ENCODE data around the gene MAGED4.
"Not testable (repeated sequence)": the region's sequence is repeated elsewhere in the genome, so short reads cannot be mapped to it uniquely, and the experiment has no call there.

The MAGED4 gene, protein sequence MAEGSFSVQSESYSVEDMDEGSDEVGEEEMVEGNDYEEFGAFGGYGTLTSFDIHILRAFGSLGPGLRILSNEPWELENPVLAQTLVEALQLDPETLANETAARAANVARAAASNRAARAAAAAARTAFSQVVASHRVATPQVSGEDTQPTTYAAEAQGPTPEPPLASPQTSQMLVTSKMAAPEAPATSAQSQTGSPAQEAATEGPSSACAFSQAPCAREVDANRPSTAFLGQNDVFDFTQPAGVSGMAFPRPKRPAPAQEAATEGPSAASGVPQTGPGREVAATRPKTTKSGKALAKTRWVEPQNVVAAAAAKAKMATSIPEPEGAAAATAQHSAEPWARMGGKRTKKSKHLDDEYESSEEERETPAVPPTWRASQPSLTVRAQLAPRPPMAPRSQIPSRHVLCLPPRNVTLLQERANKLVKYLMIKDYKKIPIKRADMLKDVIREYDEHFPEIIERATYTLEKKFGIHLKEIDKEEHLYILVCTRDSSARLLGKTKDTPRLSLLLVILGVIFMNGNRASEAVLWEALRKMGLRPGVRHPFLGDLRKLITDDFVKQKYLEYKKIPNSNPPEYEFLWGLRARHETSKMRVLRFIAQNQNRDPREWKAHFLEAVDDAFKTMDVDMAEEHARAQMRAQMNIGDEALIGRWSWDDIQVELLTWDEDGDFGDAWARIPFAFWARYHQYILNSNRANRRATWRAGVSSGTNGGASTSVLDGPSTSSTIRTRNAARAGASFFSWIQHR

DNA sequence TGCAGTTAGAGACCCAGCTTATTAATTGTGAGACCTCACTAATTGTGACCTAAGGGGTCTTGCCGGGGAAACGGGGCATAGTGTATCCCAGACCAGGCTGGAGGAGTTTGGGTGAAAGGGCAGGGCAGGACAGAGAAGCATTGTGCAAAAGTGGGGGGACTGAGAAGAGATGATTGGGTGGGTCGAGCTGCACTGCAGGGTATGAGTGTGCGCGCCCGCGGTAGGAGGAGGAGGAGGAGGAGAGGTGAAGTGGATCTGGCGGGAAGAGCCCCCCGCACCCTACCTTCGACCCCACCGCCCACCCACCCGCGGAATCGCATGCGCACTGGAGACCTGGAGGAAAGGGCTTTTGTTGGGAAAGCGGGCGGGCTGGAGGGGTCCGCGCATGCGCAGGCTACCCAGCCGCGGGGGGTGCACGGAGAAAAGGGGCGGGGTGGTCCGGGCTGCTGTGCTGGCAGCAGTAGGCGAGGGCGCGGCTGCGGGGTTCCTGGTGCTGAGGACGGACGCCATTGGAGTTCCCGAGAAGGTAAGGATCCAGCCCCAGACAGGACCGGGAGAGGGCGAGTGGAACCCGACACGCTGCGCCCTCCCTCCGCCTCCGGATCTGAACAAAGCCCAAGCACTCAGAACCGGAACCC is at the start of gene MAGED4:
MAGED4 (plus strand) TSS at position 449 of the 638 bp plus-strand sequence. CDS start 1,035 bp downstream, outside the sequence.
- DNase-seq (ENCODE audit: low spot score): not testable (repeated sequence)

DNA sequence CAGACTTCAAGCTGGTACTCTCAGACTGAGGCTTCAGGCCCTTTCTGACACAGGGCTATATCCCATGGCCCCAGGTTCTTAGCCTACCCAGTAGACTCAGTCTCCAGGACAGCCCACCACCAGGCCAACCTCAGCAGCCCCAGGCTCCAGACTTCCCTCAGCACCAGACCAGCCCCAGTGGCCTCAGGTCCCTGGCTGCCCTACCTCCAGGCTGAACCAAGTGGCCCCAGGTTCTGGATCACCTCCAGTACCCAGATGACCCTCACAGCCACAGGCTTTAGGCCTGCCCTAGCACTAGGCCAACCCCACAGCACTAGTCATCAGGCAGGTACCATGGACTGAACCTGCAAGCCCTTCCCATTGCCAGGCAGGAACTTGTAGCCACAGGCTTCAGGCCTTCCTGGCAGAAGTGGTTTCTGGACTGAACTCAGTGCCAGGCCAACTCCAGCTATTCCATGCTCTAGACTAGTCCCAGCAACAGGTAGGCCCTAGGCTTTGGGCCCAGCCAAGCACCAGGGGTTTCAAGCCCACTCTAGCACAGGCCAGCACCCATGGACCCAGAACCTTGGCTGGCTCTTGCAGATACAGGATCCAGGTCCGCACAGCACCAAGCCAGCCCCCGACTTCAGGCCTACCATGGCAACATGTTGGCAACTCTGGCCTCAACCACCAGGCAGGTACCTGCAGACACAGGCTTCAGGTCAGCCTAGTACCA is 45.7 kb upstream of the MAGED4 start:
- no peak for DNase-seq (ENCODE audit: low spot score)

DNA sequence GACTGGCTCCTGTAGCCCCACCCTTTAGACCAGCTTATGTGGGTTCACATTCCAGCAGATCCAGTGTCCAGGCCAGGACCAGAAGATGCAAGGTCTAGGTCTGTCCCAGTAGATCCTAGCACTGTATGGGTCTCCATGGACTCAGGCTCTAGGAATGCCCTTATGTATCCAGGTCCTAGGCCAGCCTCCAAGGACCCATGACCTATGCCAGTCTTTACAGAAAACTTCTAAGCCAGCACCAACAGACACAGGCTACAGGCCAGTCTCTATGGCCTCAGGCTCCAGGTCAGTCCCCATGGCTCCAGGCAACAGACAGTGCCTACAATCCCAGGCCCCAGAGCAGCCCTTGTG is 45.2 kb upstream of the MAGED4 start:
- no peak for DNase-seq (ENCODE audit: low spot score)

DNA sequence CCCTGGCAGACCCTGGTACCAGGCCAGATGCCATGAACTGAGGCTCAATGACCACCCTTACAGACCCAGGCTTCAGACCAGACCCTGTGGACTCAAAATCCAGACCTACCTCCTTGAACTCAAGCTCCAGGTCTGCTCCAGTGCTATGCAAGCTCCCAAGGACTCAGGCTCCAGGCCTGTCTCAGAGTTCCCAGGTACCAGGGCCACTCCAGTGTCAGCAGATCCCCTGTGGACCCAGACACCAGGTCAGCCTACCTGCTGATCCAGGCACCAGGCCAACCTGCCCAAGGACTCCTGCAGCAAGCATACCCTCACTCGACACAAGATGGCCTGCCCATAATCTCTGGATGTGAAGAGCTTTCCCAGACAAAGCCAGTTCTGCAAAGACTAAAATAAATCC is 44.7 kb upstream of the MAGED4 start:
- no peak for DNase-seq (ENCODE audit: low spot score)

DNA sequence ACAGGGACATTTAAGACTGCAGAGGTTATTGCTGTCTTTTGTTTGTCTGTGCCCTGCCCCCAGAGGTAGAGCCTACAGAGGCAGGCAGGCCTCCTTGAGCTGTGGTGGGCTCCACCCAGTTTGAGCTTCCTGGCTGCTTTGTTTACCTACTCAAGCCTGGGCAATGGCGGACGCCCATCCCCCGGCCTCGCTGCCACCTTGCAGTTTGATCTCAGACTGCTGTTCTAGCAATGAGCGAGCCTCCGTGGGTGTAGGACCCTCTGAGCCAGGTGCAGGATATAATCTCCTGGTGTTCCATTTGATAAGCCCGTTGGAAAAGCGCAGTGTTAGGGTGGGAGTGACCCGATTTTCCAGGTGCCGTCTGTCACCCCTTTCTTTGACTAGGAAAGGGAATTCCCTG is 34.0 kb upstream of the MAGED4 start:
- DNase-seq (ENCODE audit: low spot score): not testable (repeated sequence)

DNA sequence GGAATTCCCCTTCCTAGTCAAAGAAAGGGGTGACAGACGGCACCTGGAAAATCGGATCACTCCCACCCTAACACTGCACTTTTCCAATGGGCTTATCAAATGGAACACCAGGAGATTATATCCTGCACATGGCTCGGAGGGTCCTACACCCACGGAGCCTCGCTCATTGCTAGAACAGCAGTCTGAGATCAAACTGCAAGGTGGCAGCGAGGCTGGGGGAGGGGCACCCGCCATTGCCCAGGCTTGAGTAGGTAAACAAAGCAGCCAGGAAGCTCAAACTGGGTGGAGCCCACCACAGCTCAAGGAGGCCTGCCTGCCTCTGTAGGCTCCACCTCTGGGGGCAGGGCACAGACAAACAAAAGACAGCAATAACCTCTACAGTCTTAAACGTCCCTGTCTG is 24.5 kb upstream of the MAGED4 start:
- not testable (repeated sequence) for DNase-seq (ENCODE audit: low spot score)

DNA sequence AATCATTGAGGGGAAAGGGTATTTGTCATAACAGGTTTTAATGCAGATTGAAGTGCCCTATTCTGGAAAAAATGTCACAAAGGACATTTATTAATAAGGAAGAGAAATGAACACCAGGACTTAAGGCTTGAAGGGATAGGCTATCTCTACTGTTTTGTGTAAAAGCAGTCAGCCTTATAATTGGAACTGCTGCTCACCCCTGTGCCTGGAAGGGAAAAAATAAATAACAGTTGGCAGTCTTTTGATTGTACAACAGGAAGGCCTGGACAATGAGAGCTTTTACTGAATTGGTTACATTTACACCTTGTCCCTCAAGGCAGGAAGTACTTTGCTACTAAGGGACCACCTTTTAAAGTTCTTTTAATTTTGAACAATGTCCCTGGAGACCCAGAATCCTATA is 17.8 kb upstream of the MAGED4 start:
- no peak for DNase-seq (ENCODE audit: low spot score)

DNA sequence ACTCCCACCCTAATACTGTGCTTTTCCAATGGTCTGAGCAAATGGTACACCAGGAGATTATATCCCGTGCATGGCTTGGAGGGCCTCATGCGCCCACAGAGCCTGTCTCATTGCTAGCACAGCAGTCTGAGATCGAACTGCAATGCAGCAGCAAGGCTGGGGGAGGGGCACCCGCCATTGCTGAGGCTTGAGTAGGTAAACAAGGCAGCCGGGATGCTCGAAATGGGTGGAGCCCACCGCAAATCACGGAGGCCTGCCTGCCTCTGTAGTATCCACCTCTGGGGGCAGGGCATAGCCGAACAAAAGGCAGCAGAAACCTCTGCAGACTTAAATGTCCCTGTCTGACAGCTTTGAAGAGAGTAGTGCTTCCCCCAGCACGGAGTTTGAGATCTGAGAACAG is 13.6 kb upstream of the MAGED4 start:
- not testable (repeated sequence) for DNase-seq (ENCODE audit: low spot score)

DNA sequence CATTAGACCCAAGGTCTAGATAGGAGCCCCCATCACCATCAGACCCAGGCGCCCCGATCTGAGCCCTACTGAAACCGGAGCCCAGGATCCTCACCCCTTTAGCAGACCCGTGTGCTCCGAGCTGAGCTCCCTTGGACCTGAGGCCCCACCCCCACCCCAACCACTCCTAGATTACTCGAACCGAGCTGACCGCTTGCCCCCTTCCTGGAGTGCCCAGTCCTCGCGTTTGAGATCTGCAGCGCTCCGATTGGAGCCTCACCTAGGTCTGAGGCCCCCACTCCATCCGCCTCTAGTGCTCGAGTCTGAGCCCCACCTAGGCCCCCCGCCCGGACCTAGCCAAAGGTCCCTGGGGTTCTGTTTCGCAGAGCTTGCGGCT is 378 bp downstream of the MAGED4 start:
- not testable (repeated sequence) for DNase-seq (ENCODE audit: low spot score)

DNA sequence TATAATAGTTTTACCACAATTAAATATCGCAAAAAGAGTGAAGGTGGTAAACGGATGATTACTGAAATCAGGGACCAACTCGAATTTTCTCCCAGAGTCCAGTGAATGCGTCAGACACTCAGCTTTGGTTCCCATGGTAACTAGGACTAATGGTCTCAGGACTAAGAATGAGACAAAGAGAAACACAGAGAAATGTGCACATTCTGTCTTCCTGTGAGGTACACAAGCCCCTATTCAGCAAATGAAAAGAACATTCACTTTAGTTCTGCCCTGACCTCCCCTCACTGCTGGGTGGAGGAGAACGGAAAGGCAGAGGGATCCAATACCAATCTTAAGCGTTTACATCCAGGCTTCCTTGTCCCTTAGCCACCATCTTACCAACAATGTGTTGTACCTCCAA is 26.7 kb downstream of the MAGED4 start:
- DNase-seq (ENCODE audit: low spot score): not testable (repeated sequence)

DNA sequence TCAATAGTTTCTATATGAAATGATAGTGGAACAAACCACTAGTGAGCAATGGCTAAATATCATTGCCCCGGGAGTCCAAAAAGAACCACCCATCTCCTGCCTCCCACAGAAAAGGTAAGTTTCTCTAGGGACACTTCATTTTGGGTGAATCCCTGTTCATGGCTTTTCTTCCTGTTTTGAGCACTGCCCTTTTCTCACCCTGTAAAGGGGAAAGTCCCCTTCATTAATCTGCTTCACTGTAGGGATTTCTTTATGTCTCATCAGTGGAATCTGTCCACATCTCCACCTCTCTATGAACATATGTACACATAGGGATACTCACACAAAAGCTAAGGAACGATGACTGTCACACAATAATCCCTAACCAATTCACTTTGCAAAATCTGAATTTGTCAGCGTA is 28.6 kb downstream of the MAGED4 start:
- no peak for DNase-seq (ENCODE audit: low spot score)

DNA sequence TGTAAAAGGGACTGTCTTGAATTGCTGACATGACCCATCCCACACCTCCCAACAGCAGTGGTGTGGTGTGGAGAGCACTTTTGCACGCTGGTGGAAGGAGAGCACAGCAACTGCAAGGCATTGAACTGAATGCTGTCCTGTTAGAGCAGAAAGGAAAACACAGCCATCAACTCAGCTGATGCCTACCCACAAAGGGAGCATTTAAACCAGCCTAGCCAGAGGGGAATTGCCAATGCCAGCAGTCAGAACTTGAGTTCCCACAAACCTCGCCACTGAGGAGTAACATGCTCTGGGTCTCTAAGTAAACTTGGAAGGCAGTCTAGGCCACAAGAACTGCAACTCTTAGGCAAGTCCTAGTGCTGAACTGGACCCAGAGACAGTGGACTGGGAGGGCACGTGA is 31.9 kb downstream of the MAGED4 start:
- DNase-seq (ENCODE audit: low spot score): no peak

DNA sequence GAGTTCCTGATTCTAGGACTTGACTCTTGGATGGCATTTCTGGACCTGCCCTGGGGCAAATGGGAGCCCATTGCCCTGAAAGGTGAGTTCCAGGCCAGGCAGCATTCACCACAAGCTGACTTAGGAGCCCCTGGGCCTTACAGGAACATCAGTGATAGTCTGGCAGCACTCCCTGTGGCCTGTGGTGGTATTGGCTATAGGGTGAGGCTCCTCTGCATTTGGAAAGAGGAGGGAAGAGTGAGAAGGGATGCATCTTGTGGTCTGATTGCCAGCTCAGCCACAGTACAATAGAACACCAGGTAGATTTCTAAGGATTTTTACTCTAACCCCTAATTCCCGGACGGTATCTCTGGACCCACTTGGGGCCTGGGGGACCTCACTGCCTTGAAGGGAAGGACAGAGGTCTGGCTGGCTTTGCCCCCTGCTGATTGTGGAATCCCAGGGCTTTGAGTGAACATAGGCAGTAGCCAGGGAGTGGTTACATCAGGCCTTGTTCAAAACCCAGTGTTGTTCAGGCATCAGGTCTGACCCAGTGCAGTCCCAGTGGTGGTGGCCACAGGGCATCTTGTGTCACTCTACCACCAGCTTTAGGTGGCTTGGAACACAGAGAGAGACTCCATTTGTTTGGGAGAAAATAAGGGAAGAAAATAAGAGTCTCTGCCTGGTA is 32.9 kb downstream of the MAGED4 start:
- DNase-seq (ENCODE audit: low spot score): no peak

DNA sequence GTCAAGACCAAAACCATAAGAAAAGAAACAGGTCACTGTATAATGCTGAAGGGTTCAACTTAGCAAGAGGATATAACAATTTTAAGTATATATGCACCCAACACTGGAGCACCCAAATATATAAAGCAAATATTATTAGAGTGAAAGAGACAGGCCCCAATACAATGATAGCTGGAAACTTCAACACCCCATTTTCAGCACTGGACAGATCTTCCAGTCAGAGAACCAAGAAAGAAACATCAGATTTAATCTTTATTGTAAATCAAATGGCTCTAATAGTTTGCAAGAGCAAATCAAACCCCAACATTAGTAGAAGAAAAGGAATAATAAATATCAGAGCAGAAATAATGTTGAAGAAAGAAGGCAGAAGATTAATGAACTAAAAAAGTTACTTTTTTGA is 36.2 kb downstream of the MAGED4 start:
- DNase-seq (ENCODE audit: low spot score): no peak
